GM06990 (cell line): ENCODE results near the gene IL1RAPL1.

Experiments
- DNase-seq: peaks from one replicate; pipeline ENCODE4 v3.0.0-alpha.2; 2011; ENCODE audit not compliant: insufficient read length; ENCODE audit errors: extremely low read depth
- H3K27me3 ChIP-seq: replicated peaks from 2 replicates; pipeline ENCODE4 v1.6.0; 2011; ENCODE audit warnings: low read length; ENCODE audit not compliant: control insufficient read depth, insufficient read depth
- H3K36me3 ChIP-seq: 2 replicates; pipeline ENCODE4 v1.5.1; 2011; ENCODE audit warnings: low read length; ENCODE audit not compliant: control insufficient read depth, insufficient read depth
- H3K4me3 ChIP-seq: replicated peaks from 2 replicates; pipeline ENCODE4 v1.5.1; 2011; ENCODE audit warnings: low read depth, mild to moderate bottlenecking, control low read depth, low read length
- CTCF ChIP-seq: IDR thresholded peaks from 2 replicates; pipeline ENCODE4 v1.5.1; 2011; ENCODE audit warnings: low read length, control low read depth, mild to moderate bottlenecking, inconsistent platforms; ENCODE audit not compliant: insufficient read depth, poor library complexity, severe bottlenecking

Gene IL1RAPL1

GRCh38 chrX:28966331-28966730 is 379.1 kb downstream of the IL1RAPL1 start:
- DNase-seq: no peak
- Histone ChIP-seq H3K36me3 (no peaks in the 10 kb centered on the region), H3K4me3 (no peak overlapping the region), H3K27me3 (no peaks in the 10 kb centered on the region)
- TF ChIP-seq CTCF: no peak

GRCh38 chrX:28969126-28969525 is 381.9 kb downstream of the IL1RAPL1 start:
- Histone ChIP-seq H3K4me3 (no peak overlapping the region), H3K36me3 (no peaks in the 10 kb centered on the region), H3K27me3 (no peaks in the 10 kb centered on the region)
- no peak for DNase-seq
- TF ChIP-seq CTCF: no peak

- DNase-seq: no peak
- H3K27me3 ChIP-seq: no peaks in the 10 kb centered on the region
- no peak overlapping the region for H3K4me3 ChIP-seq
- no peaks in the 10 kb centered on the region for H3K36me3 ChIP-seq
- TF ChIP-seq CTCF: no peak
Observed at GRCh38 chrX:28979877-28980276, 392.6 kb downstream of the IL1RAPL1 start.

- no peak for TF ChIP-seq CTCF
- no peaks in the 10 kb centered on the region for H3K36me3 ChIP-seq
- no peak overlapping the region for H3K4me3 ChIP-seq
- no peaks in the 10 kb centered on the region for H3K27me3 ChIP-seq
- peak; percentile 2 for DNase-seq
Observed at GRCh38 chrX:28981952-28982351, 394.7 kb downstream of the IL1RAPL1 start.

GRCh38 chrX:28988246-28988645 is 401.0 kb downstream of the IL1RAPL1 start:
- Histone ChIP-seq H3K4me3 (no peak overlapping the region), H3K27me3 (no peaks in the 10 kb centered on the region), H3K36me3 (no peaks in the 10 kb centered on the region)
- no peak for TF ChIP-seq CTCF
- DNase-seq: no peak

GRCh38 chrX:28997706-28998463 is 410.6 kb downstream of the IL1RAPL1 start:
- no peak for DNase-seq
- Histone ChIP-seq H3K27me3 (no peaks in the 10 kb centered on the region), H3K4me3 (no peak overlapping the region), H3K36me3 (no peaks in the 10 kb centered on the region)
- TF ChIP-seq CTCF: no peak
